ENCODE data around the gene MYMX.
"Not testable (repeated sequence)": the region's sequence is repeated elsewhere in the genome, so short reads cannot be mapped to it uniquely, and the experiment has no call there.

The MYMX gene

DNA sequence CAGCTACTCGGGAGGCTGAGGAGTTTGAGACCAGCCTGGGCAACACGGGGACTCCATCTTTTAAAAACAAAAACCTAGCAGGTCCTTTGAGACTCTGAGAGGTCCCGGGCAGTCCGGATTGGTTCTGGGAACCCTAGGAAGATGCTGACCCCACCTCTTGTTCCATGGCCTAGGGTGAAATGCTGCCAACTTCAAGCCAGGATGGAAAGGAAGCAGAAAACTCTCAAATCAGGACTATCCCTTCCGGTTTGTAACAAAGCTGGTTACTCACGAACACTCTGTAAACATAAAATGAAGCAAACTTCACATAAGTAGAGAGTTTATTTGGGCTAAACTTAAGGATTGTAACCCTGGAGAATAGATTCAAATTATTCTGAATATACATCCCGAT is 30.1 kb upstream of the MYMX start:
- DNase-seq (ENCODE audit: low read depth): no peak

- DNase-seq (ENCODE audit: low read depth): no peak
Measured at GRCh38 chr6:44188819-44189218, 27.9 kb upstream of the MYMX start.

DNA sequence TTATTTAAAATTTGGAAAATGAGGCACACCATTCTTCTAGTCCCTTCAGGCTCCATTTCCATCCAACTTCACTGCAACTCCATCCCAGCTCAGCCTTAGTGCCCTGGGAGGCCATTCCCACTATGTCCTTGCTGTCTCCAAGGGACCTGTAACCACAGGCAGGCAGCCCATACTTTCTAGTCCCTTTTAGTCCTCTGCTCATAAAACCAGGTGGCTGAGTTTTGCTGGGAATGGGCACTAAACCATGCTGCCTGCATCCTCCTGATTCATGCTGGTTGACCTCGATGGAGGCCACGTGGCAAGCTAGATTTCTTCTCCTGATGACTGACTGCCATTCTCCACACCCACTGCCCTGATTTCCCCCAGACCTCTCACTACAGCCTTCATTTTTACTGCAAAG is 27.5 kb upstream of the MYMX start:
- no peak for DNase-seq (ENCODE audit: low read depth)

DNA sequence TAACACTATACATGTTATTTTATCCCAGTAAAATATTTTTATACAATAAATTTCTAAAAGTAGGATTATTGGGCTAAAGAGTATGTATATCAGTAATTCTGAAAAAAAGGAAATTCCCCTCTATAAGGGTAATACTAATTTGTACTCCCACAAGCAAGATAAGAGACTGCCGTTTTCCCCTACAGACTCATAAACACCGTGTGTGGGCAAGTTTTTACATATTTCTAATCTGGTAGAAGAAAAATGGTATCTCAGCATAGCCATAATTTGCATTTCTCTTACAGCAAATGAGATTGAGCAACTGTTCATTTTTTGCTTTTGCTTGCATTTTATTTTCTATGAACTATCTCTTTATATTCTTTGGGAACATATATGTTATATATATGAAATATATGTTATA is 26.0 kb upstream of the MYMX start:
- no peak for DNase-seq (ENCODE audit: low read depth)

GRCh38 chr6:44192428-44193041 is 24.2 kb upstream of the MYMX start:
- DNase-seq (ENCODE audit: low read depth): no peak

DNA sequence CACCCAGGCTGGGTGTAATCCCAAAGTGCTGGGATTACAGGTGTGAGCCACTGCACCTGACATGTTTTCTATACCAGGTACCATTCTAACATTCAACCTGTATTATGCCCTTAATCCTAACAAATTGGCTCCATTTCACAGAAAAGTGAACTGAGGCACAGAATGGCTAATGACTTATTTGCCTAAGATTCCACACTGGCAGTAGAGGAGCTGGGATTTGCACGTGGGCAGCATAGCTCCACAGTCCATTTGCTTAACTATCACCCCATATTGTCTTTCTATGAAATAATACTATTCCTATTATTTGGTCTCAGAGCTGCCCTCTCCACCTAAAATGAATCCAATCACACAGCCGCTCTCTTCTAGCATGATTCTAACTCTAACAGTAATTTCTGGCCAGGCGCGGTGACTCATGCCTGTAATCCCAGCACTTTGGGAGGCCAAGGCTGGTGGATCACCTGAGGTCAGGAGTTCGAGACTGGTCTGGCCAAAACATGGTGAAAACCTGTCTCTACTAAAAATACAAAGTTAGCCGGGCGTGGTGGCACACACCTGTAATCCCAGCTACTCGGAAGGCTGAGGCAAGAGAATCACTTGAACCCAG is 23.3 kb upstream of the MYMX start:
- no peak for DNase-seq (ENCODE audit: low read depth)

DNA sequence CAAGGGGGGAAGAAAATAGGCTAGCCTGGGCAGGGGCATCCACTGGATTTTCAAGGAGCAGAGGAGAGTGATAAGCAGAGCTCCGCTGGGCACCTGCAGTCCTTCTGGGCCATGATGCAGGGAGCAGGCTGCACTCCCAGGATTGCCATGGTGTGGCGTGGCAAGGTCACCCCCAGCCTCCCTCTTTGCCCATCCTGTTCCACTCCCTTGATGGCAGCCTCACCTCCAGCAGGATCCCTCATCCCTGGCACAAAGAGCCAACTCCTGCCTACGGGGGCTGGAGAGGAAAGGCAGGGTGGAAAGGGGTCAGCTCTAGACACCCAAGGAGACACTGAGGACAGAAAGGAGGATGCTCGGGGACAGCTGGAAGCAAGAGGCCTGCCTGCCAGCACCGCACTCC is 22.4 kb upstream of the MYMX start:
- DNase-seq (ENCODE audit: low read depth): no peak

- DNase-seq (ENCODE audit: low read depth): not testable (repeated sequence)
Measured at GRCh38 chr6:44196351-44196750, 20.4 kb upstream of the MYMX start.

DNA sequence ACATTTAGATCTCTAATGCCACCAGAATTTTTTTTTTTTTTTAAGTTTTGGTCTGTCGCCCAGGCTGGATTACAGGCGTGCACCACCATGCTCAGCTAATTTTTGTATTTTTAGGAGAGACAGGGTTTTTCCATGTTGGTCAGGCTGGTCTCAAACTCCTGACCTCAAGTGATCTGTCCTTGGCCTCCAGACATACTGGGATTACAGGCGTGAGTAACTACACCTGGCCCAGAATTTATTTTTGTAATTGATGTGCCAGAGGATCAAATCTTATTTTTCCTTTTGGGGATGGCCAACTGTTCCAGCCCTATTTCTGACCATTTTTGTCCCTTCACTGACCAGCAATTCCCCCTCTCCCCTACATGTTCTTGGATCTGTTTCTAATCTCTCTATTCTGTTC is 18.0 kb upstream of the MYMX start:
- no peak for DNase-seq (ENCODE audit: low read depth)

GRCh38 chr6:44199883-44200282 is 16.8 kb upstream of the MYMX start:
- DNase-seq (ENCODE audit: low read depth): no peak

DNA sequence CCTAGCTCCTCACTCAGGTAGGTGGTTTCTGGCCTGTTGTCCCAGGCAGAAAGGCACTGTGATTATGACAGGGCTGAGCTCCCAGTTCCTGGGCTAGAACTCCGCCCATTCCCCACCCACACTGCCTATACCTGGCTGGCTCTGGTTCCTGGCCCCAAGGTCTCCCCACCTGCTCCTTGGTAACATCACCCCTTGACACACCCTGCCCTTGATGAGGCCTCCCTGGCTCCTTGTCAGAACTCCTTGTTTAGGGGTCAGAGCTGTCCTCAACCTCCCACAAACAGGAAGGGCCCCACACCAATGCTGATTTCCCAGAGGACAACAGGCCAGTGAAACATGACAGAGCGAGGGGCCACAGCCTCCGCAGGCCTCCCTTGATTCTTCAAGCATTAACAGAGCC is 15.5 kb upstream of the MYMX start:
- DNase-seq (ENCODE audit: low read depth): no peak

DNA sequence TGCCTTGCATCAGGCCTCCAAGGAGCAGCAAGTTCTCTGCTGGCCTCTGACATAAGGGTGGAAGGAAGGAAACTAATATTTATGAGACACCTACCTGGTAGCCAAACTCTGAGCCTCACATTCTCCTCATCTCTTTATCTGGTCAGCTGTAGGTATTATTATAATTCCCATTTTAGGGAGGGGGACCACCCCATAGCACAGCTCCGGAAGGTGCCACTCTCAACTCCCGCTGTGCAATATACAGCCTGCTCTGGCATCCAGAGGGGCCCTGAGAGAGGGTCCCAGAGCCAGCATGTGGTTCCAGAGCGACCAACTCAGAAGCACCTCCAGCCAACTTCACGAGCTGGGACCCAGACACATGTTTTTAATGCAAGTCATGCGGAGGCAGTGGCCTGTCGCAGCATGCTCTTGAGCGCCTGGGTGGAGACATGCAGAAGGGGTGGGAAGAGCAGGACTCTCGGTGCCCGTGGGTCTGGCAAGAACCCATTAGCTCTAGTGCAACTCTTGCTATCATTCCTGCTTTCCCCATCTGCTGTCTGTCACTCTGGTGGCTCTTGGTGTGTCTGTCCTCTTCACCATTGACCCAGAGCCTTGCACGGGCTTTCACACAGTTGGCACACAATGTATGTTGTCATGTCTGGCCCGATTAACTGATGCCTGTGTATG is 15.0 kb upstream of the MYMX start:
- DNase-seq (ENCODE audit: low read depth): no peak

- DNase-seq (ENCODE audit: low read depth): no peak
Measured at GRCh38 chr6:44202332-44202971, 14.3 kb upstream of the MYMX start.

DNA sequence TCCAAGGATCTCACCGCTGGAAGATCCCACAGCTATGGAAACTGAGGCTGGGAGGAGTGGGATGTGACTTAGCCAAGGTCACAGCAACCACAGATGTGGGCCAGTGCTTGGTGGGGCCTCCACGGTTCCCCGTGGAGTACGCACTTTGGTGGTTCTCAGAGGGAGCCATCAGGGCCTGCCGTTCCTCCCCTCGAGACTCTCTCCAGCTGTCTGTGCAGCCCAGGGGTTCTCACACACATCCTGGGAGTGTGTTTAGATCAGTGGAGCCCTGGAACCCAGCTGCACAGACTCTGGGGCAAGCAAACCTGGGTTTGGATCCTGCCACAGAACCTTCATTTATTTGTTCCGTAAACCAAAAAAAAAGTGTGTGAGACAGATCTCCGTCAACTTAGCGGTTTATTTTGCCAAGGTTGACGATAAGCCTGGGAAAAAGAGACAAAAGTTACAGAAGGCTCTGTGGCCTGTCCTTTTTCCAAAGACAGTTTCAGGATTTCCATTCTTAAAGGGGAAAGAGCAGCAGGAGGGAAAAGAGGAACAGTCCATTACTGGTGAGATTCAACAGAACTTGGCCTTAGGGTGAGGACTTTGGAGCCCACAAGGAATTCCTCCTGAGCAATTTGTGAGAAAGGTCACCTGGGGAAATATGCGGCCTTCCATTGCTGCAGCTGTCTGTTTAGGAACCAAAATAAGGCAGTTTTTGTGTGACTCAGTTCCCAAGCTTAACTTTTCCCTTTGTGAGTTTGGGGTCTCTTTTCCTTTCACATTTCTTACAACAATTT is 13.6 kb upstream of the MYMX start:
- no peak for DNase-seq (ENCODE audit: low read depth)

- no peak for DNase-seq (ENCODE audit: low read depth)
Measured at GRCh38 chr6:44203955-44204354, 12.8 kb upstream of the MYMX start.

DNA sequence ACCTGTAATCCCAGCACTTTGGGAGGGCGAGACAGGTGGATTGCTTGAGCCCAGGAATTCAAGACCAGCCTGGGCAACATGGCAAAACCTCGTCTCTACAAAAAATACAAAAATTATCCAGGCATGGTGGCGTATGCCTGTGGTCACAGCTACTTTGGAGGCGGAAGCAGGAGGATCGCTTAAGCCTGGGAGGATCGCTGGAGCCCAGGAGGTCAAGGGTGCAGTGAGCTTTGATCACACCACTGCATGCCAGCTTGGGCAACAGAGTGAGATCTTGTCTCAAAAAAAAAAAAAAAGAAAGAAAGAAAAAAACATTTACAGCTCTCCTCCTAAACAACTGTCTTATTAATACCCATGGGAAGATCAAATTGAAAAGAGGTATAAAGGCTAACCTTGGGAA is 8.8 kb upstream of the MYMX start:
- no peak for DNase-seq (ENCODE audit: low read depth)

DNA sequence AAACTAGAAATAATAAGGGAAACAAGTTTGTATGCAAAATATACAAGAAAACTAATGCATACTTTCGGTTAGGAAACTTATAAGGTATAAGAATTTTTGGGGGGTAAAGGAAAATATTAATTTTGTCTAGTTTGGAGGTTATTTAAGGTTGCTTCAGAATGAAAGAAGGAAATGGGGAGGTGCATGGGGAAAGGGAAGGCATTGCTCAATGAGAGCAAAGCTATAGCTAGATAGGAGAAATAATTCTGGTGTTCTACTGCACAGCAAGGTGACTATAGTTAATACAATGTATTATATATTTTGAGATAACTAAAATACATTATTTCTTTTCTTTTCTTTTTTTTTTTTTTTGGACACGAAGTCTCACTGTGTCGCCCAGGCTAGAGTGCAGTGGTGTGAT is 5.4 kb upstream of the MYMX start:
- DNase-seq (ENCODE audit: low read depth): no peak

GRCh38 chr6:44214307-44214706 is 2.4 kb upstream of the MYMX start:
- DNase-seq (ENCODE audit: low read depth): no peak

- DNase-seq (ENCODE audit: low read depth): peak; percentile 37
Measured at GRCh38 chr6:44217332-44218143, 812 bp downstream of the MYMX start.

GRCh38 chr6:44219053-44219814 is 2.5 kb downstream of the MYMX start:
- peak; percentile 27 for DNase-seq (ENCODE audit: low read depth)

All from fibroblast of gingiva (primary cell).